Gastroesophageal sphincter (tissue), 3 donors: ENCODE data around the gene TEDC2.

Experiments used
- CTCF ChIP-seq, 4 experiments: fragments of 200-600 bp in 2 of 4; fragments of 450-650 bp in 2 of 4; sonication (generic) in 1 of 4; IDR thresholded peaks; one replicate each; pipeline ENCODE4 v1.5.1; 2017 to 2019; ENCODE audit warnings: antibody characterized with exemption in 4 of 4, mild to moderate bottlenecking in 2 of 4, moderate library complexity in 2 of 4
- EP300 ChIP-seq: sonication (generic); formaldehyde crosslinking; IDR thresholded peaks from one replicate; pipeline ENCODE4 v1.6.1; 2017; ENCODE audit warnings: antibody characterized with exemption, mild to moderate bottlenecking
- POLR2A ChIP-seq, 2 donors: fragments of 450-650 bp; IDR thresholded peaks; one replicate each; pipeline ENCODE4 v1.6.1; 2017; ENCODE audit warnings: antibody characterized with exemption in 2 of 2, mild to moderate bottlenecking in 2 of 2, moderate library complexity in 1 of 2
- POLR2AphosphoS5 ChIP-seq: sonication (generic); formaldehyde crosslinking; IDR thresholded peaks from one replicate; pipeline ENCODE4 v1.6.1; 2017; ENCODE audit warnings: antibody characterized with exemption

GRCh38 chr16:2452650-2453049 lies 7.3 kb upstream of the TEDC2 start:
- TF ChIP-seq CTCF (IDR thresholded peaks at IDR 0.05) = no peak
- TF ChIP-seq POLR2AphosphoS5 = no peak
- no peak for TF ChIP-seq POLR2A (IDR thresholded peaks at IDR 0.05)
- no peak for TF ChIP-seq EP300
